WTC11 (cell line): ENCODE results near the gene AP1S1. TPM values are rescaled to one million over a fixed set of nuclear protein-coding genes. Genes with fewer than 3 reads are reported as not detected.
A peak's percentile ranks its signal among the peaks of the same experiment; 100 is the strongest.

Experiments
- ATAC-seq: fragments of 200-7000 bp; cut with Tn5 transposase; 2 replicates; pipeline ENCODE4 v1.10.0; 2021; ENCODE audit warnings: mild to moderate bottlenecking, moderate library complexity
- CTCF ChIA-PET: fragments of 300-600 bp; sonication (Branson Sonifier 250); formaldehyde crosslinking; loops from one replicate; lab custom pipeline; 2021; ENCODE audit warnings: antibody characterized with exemption; lab: Charles Lee
- POLR2A ChIA-PET: fragments of 350-600 bp; sonication (Branson Sonifier 250); formaldehyde crosslinking; loops from one replicate; lab custom pipeline; 2021; ENCODE audit warnings: antibody characterized with exemption; lab: Charles Lee
- DNase-seq: peaks from one replicate; pipeline ENCODE4 v3.0.0; 2021; ENCODE audit warnings: low spot score
- H3K27ac Mint-ChIP-seq: 2 replicates; pipeline ENCODE4 v1.8.0; 2021; ENCODE audit warnings: mixed read lengths
- H3K27me3 Mint-ChIP-seq: 2 replicates; pipeline ENCODE4 v1.8.0; 2021; ENCODE audit warnings: low read depth, mild to moderate bottlenecking, moderate library complexity, mixed read lengths
- H3K36me3 Mint-ChIP-seq: 2 replicates; pipeline ENCODE4 v1.8.0; 2021; ENCODE audit warnings: mixed read lengths
- H3K4me1 Mint-ChIP-seq: 2 replicates; pipeline ENCODE4 v1.8.0; 2022; ENCODE audit warnings: mixed read lengths
- H3K4me3 Mint-ChIP-seq: 2 replicates; pipeline ENCODE4 v1.8.0; 2021; ENCODE audit warnings: mild to moderate bottlenecking, moderate library complexity, mixed read lengths
- H3K9me3 Mint-ChIP-seq: 2 replicates; pipeline ENCODE4 v1.8.0; 2021; ENCODE audit warnings: mixed read lengths
- ATF2 ChIP-seq: sonication (generic); formaldehyde crosslinking; IDR thresholded peaks from 2 replicates; pipeline ENCODE4 v1.8.1; 2022; ENCODE audit warnings: low read depth, missing genetic modification reagents, borderline replicate concordance
- GABPB1 ChIP-seq: sonication (generic); formaldehyde crosslinking; IDR thresholded peaks from 2 replicates; pipeline ENCODE4 v1.8.1; 2023; ENCODE audit warnings: mild to moderate bottlenecking, missing genetic modification reagents
- MYBL2 ChIP-seq: sonication (generic); formaldehyde crosslinking; IDR thresholded peaks from 2 replicates; pipeline ENCODE4 v1.8.1; 2023; ENCODE audit warnings: mild to moderate bottlenecking, moderate library complexity, missing genetic modification reagents
- NFE2L1 ChIP-seq: sonication (generic); formaldehyde crosslinking; IDR thresholded peaks from 2 replicates; pipeline ENCODE4 v1.8.1; 2023; ENCODE audit warnings: missing genetic modification reagents
- NR1H2 ChIP-seq: sonication (generic); formaldehyde crosslinking; IDR thresholded peaks from 2 replicates; pipeline ENCODE4 v1.9.0; 2021; ENCODE audit warnings: mild to moderate bottlenecking, moderate library complexity, missing genetic modification reagents
- NR2C2 ChIP-seq: sonication (generic); formaldehyde crosslinking; IDR thresholded peaks from 2 replicates; pipeline ENCODE4 v1.8.0; 2022; ENCODE audit warnings: mild to moderate bottlenecking, missing genetic modification reagents
- SMAD4 ChIP-seq: sonication (generic); formaldehyde crosslinking; IDR thresholded peaks from 2 replicates; pipeline ENCODE4 v1.8.0; 2022; ENCODE audit warnings: mild to moderate bottlenecking, missing genetic modification reagents
- SP1 ChIP-seq: sonication (generic); formaldehyde crosslinking; conservative IDR thresholded peaks from 2 replicates; pipeline ENCODE4 v1.8.1; 2022; ENCODE audit warnings: missing genetic modification reagents
- TP53 ChIP-seq: sonication (generic); formaldehyde crosslinking; IDR thresholded peaks from 2 replicates; pipeline ENCODE4 v1.8.1; 2023; ENCODE audit warnings: mild to moderate bottlenecking, missing genetic modification reagents
- ZNF281 ChIP-seq: sonication (generic); formaldehyde crosslinking; IDR thresholded peaks from 2 replicates; pipeline ENCODE4 v1.8.0; 2023; ENCODE audit warnings: mild to moderate bottlenecking, missing genetic modification reagents
- ZNF317 ChIP-seq: sonication (generic); formaldehyde crosslinking; IDR thresholded peaks from 2 replicates; pipeline ENCODE4 v1.8.1; 2023; ENCODE audit warnings: low read depth, mild to moderate bottlenecking, moderate library complexity, missing genetic modification reagents, borderline replicate concordance
- ZSCAN18 ChIP-seq: fragments of 250-450 bp; sonication (Bioruptor Pico); IDR thresholded peaks from 2 replicates; pipeline ENCODE4 v2.1.2; 2022; ENCODE audit warnings: mild to moderate bottlenecking, moderate library complexity
- total RNA-seq: library from RNA; stranded (reverse); gene quantifications from 3 replicates; pipeline ENCODE4 v1.2.3, GENCODE V29; 2021
- TF ChIP-seq, protein P1 (sequence below): fragments of 200-600 bp; IDR thresholded peaks from 2 replicates; pipeline ENCODE4 v1.8.0; 2022; ENCODE audit warnings: antibody characterized with exemption
- TF ChIP-seq, protein P2 (sequence below): sonication (generic); formaldehyde crosslinking; IDR thresholded peaks from 2 replicates; pipeline ENCODE4 v1.8.0; 2022; ENCODE audit warnings: mild to moderate bottlenecking, missing genetic modification reagents
- TF ChIP-seq, protein P3 (sequence below): fragments of 250-450 bp; sonication (Bioruptor Pico); IDR thresholded peaks from 2 replicates; pipeline ENCODE4 v1.8.0; 2021; ENCODE audit warnings: mild to moderate bottlenecking
- TF ChIP-seq, protein P4 (sequence below): fragments of 250-450 bp; sonication (Bioruptor Pico); IDR thresholded peaks from 2 replicates; pipeline ENCODE4 v1.9.0; 2021; ENCODE audit warnings: mild to moderate bottlenecking, borderline replicate concordance

Gene AP1S1
- total RNA-seq, 1 experiment from 2014 or later, result 60.7 TPM

DNA sequence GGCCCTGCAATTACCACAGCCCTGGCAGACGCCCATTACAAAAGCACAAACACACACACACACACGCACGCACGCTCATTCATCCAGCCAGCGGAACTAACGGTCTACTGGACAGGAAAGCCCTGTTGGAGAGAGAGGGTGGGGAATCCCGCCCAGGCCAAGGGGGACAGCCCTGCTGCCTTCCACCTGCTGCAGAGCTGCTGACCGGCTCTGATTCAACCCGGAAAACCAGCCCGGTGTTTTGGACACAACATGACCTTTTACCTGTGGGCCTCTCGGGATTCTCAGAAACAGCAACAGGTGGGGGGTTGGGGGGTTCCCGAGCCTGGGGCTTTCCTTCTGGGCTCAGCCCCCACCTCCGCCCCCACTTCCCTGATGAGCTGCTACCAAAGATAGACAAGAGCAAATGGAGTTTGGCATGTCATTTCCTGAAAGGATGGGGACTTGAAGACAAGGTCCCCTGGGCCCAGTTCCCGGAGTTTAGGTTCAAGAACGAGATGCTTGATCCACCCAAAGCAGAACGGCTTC, 45.9 kb upstream of the AP1S1 start:
- no peak for DNase-seq
- Mint-ChIP-seq H3K4me3 (no peak overlapping the region), H3K27ac (no peak overlapping the region), H3K27me3 (no peaks in the 10 kb centered on the region; the same call in 1 of the 2 replicates), H3K4me1 (peaks cover 4% of the 10 kb centered on the region; the same call in 1 of the 2 replicates), H3K36me3 (no peaks in the 10 kb centered on the region), H3K9me3 (no peaks in the 10 kb centered on the region)
- no peak; the same call in 1 of the 2 replicates for ATAC-seq
- ChIA-PET CTCF (interaction anchor here (0.6 to 2.8 kb wide), 5 partner anchors 14 to 309 kb away, joined by 3 to 10 read pairs (median 3); no protein-coding TSS in a partner anchor), POLR2A (interaction anchor here (0.6 kb wide), 1 partner anchor 960 kb away, joined by 4 read pairs; no protein-coding TSS in a partner anchor)
- TF ChIP-seq, protein P1, sequence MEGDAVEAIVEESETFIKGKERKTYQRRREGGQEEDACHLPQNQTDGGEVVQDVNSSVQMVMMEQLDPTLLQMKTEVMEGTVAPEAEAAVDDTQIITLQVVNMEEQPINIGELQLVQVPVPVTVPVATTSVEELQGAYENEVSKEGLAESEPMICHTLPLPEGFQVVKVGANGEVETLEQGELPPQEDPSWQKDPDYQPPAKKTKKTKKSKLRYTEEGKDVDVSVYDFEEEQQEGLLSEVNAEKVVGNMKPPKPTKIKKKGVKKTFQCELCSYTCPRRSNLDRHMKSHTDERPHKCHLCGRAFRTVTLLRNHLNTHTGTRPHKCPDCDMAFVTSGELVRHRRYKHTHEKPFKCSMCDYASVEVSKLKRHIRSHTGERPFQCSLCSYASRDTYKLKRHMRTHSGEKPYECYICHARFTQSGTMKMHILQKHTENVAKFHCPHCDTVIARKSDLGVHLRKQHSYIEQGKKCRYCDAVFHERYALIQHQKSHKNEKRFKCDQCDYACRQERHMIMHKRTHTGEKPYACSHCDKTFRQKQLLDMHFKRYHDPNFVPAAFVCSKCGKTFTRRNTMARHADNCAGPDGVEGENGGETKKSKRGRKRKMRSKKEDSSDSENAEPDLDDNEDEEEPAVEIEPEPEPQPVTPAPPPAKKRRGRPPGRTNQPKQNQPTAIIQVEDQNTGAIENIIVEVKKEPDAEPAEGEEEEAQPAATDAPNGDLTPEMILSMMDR, result no peak
- TF ChIP-seq GABPB1 (CRISPR knock-in tag), result peak; percentile 20; the same call in 1 of the 2 replicates

- no peak for DNase-seq
- ChIA-PET POLR2A (interaction anchor here (0.6 kb wide), 1 partner anchor 961 kb away, joined by 4 read pairs; no protein-coding TSS in a partner anchor), CTCF (interaction anchor here (1.4 to 2.8 kb wide), 3 partner anchors 14 to 35 kb away, joined by 3 to 10 read pairs (median 3); no protein-coding TSS in a partner anchor)
- no peak overlapping the region for H3K4me3 Mint-ChIP-seq
- TF ChIP-seq SMAD4 (no peak), ATF2 (no peak), SP1 (no peak), NR1H2 (CRISPR knock-in tag) (no peak), ZNF281 (CRISPR knock-in tag) (no peak), MYBL2 (no peak), ZNF317 (CRISPR knock-in tag) (no peak)
- TF ChIP-seq, protein P2, sequence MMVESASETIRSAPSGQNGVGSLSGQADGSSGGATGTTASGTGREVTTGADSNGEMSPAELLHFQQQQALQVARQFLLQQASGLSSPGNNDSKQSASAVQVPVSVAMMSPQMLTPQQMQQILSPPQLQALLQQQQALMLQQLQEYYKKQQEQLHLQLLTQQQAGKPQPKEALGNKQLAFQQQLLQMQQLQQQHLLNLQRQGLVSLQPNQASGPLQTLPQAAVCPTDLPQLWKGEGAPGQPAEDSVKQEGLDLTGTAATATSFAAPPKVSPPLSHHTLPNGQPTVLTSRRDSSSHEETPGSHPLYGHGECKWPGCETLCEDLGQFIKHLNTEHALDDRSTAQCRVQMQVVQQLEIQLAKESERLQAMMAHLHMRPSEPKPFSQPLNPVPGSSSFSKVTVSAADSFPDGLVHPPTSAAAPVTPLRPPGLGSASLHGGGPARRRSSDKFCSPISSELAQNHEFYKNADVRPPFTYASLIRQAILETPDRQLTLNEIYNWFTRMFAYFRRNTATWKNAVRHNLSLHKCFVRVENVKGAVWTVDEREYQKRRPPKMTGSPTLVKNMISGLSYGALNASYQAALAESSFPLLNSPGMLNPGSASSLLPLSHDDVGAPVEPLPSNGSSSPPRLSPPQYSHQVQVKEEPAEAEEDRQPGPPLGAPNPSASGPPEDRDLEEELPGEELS (CRISPR knock-in tag), result no peak
- no peak for ATAC-seq
- no peak overlapping the region for H3K27ac Mint-ChIP-seq
- H3K27me3 Mint-ChIP-seq, result no peaks in the 10 kb centered on the region; the same call in 1 of the 2 replicates
- no peaks in the 10 kb centered on the region for H3K9me3 Mint-ChIP-seq
- no peaks in the 10 kb centered on the region; the same call in 1 of the 2 replicates for H3K4me1 Mint-ChIP-seq
- no peaks in the 10 kb centered on the region for H3K36me3 Mint-ChIP-seq
Measured at GRCh38 chr7:101108961-101109360, 45.3 kb upstream of the AP1S1 start.

GRCh38 chr7:101109368-101109767, 44.9 kb upstream of the AP1S1 start:
- DNase-seq (no peak), ATAC-seq (no peak)
- Mint-ChIP-seq H3K27me3 (no peaks in the 10 kb centered on the region), H3K4me1 (no peaks in the 10 kb centered on the region), H3K27ac (no peak overlapping the region), H3K9me3 (no peaks in the 10 kb centered on the region), H3K36me3 (no peaks in the 10 kb centered on the region), H3K4me3 (no peak overlapping the region)
- ChIA-PET CTCF (interaction anchor here (1.4 to 2.8 kb wide), 3 partner anchors 15 to 35 kb away, joined by 3 to 10 read pairs (median 3); no protein-coding TSS in a partner anchor), POLR2A (no interaction called here)
- TF ChIP-seq, protein P3, sequence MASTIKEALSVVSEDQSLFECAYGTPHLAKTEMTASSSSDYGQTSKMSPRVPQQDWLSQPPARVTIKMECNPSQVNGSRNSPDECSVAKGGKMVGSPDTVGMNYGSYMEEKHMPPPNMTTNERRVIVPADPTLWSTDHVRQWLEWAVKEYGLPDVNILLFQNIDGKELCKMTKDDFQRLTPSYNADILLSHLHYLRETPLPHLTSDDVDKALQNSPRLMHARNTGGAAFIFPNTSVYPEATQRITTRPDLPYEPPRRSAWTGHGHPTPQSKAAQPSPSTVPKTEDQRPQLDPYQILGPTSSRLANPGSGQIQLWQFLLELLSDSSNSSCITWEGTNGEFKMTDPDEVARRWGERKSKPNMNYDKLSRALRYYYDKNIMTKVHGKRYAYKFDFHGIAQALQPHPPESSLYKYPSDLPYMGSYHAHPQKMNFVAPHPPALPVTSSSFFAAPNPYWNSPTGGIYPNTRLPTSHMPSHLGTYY (CRISPR knock-in tag), result no peak
- TF ChIP-seq NFE2L1 (no peak), NR2C2 (CRISPR knock-in tag) (no peak), ZSCAN18 (no peak), TP53 (no peak)
- TF ChIP-seq, protein P4, sequence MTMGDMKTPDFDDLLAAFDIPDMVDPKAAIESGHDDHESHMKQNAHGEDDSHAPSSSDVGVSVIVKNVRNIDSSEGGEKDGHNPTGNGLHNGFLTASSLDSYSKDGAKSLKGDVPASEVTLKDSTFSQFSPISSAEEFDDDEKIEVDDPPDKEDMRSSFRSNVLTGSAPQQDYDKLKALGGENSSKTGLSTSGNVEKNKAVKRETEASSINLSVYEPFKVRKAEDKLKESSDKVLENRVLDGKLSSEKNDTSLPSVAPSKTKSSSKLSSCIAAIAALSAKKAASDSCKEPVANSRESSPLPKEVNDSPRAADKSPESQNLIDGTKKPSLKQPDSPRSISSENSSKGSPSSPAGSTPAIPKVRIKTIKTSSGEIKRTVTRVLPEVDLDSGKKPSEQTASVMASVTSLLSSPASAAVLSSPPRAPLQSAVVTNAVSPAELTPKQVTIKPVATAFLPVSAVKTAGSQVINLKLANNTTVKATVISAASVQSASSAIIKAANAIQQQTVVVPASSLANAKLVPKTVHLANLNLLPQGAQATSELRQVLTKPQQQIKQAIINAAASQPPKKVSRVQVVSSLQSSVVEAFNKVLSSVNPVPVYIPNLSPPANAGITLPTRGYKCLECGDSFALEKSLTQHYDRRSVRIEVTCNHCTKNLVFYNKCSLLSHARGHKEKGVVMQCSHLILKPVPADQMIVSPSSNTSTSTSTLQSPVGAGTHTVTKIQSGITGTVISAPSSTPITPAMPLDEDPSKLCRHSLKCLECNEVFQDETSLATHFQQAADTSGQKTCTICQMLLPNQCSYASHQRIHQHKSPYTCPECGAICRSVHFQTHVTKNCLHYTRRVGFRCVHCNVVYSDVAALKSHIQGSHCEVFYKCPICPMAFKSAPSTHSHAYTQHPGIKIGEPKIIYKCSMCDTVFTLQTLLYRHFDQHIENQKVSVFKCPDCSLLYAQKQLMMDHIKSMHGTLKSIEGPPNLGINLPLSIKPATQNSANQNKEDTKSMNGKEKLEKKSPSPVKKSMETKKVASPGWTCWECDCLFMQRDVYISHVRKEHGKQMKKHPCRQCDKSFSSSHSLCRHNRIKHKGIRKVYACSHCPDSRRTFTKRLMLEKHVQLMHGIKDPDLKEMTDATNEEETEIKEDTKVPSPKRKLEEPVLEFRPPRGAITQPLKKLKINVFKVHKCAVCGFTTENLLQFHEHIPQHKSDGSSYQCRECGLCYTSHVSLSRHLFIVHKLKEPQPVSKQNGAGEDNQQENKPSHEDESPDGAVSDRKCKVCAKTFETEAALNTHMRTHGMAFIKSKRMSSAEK (CRISPR knock-in tag), result no peak
